Dermis blood vessel endothelial cell (primary cell): ENCODE data around the gene DHDDS. TPM values are rescaled to one million over a fixed set of nuclear protein-coding genes. Genes with fewer than 3 reads are reported as not detected.
A peak's percentile ranks its signal among the peaks of the same experiment; 100 is the strongest.
"Not testable (repeated sequence)": the region's sequence is repeated elsewhere in the genome, so short reads cannot be mapped to it uniquely, and the experiment has no call there.

Experiments used
- DNase-seq: peaks from one replicate; pipeline ENCODE4 v3.0.0; 2010
- total RNA-seq: library from RNA; depleted of rRNA; stranded (reverse); fragments of >200 nt; gene quantifications from 2 replicates; pipeline ENCODE4 v1.2.3, GENCODE V29; 2014

The DHDDS gene
- total RNA-seq, 1 donor from 2014 or later = 64.5 TPM

GRCh38 chr1:26477446-26478152 is 45.5 kb downstream of the DHDDS start:
- DNase-seq = no peak

GRCh38 chr1:26478159-26478558 is 46.0 kb downstream of the DHDDS start:
- DNase-seq = no peak

- DNase-seq = no peak
Measured at GRCh38 chr1:26478988-26479387, 46.9 kb downstream of the DHDDS start.

- no peak for DNase-seq
Measured at GRCh38 chr1:26482921-26483320, 50.8 kb downstream of the DHDDS start.

- DNase-seq = no peak
Measured at GRCh38 chr1:26483980-26484379, 51.9 kb downstream of the DHDDS start.

- DNase-seq = no peak
Measured at GRCh38 chr1:26490155-26490554, 58.0 kb downstream of the DHDDS start.

GRCh38 chr1:26493267-26493666 is 61.1 kb downstream of the DHDDS start:
- no peak for DNase-seq

GRCh38 chr1:26493938-26494337 is 61.8 kb downstream of the DHDDS start:
- DNase-seq = no peak

GRCh38 chr1:26496861-26497260 is 64.7 kb downstream of the DHDDS start:
- DNase-seq = no peak

GRCh38 chr1:26498894-26499293 is 66.8 kb downstream of the DHDDS start:
- no peak for DNase-seq

- peak; percentile 79 for DNase-seq
Measured at GRCh38 chr1:26500488-26501175, 68.5 kb downstream of the DHDDS start.

- not testable (repeated sequence) for DNase-seq
Measured at GRCh38 chr1:26510711-26511110, 78.6 kb downstream of the DHDDS start.

GRCh38 chr1:26515836-26516235 is 83.7 kb downstream of the DHDDS start:
- DNase-seq = not testable (repeated sequence)

GRCh38 chr1:26516987-26517765 is 85.1 kb downstream of the DHDDS start:
- DNase-seq = no peak

GRCh38 chr1:26517766-26518049 is 85.6 kb downstream of the DHDDS start:
- DNase-seq = no peak

GRCh38 chr1:26518355-26518754 is 86.2 kb downstream of the DHDDS start:
- DNase-seq = no peak

- no peak for DNase-seq
Measured at GRCh38 chr1:26520339-26520738, 88.2 kb downstream of the DHDDS start.

Other genes with a start within 250 kb of the DHDDS start
- gene CATSPER4, start 241.7 kb upstream of the DHDDS start, total RNA-seq = not detected in 2 replicates
- gene CEP85, start 198.1 kb upstream of the DHDDS start, total RNA-seq = 10.2 and 13.9 TPM in 2 replicates
- gene SH3BGRL3, start 152.2 kb upstream of the DHDDS start, total RNA-seq = 10.4 and 23.8 TPM in 2 replicates
- 2.3 and 3.6 TPM in 2 replicates for gene UBXN11, start 125.7 kb upstream of the DHDDS start, total RNA-seq
- not detected in 2 replicates for gene CD52, start 114.4 kb upstream of the DHDDS start, total RNA-seq
- gene CRYBG2, start 78.2 kb upstream of the DHDDS start, total RNA-seq = 0.70 TPM in 1 of 2 replicates, not detected in the other
- gene ZNF683, start 59.6 kb upstream of the DHDDS start, total RNA-seq = not detected in 2 replicates
- not detected in 2 replicates for gene LIN28A, start 21.5 kb upstream of the DHDDS start, total RNA-seq
- 99.9 and 301 TPM in 2 replicates for gene HMGN2, start 40.1 kb downstream of the DHDDS start, total RNA-seq
- gene RPS6KA1, start 97.4 kb downstream of the DHDDS start, total RNA-seq = 17.7 and 21.1 TPM in 2 replicates